Measurements from ENCODE around the gene IRF2BPL.

- TF ChIP-seq HNF4A (conservative IDR thresholded peaks at IDR 0.05): no peak
- TF ChIP-seq, protein P1, sequence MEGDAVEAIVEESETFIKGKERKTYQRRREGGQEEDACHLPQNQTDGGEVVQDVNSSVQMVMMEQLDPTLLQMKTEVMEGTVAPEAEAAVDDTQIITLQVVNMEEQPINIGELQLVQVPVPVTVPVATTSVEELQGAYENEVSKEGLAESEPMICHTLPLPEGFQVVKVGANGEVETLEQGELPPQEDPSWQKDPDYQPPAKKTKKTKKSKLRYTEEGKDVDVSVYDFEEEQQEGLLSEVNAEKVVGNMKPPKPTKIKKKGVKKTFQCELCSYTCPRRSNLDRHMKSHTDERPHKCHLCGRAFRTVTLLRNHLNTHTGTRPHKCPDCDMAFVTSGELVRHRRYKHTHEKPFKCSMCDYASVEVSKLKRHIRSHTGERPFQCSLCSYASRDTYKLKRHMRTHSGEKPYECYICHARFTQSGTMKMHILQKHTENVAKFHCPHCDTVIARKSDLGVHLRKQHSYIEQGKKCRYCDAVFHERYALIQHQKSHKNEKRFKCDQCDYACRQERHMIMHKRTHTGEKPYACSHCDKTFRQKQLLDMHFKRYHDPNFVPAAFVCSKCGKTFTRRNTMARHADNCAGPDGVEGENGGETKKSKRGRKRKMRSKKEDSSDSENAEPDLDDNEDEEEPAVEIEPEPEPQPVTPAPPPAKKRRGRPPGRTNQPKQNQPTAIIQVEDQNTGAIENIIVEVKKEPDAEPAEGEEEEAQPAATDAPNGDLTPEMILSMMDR (IDR thresholded peaks at IDR 0.05; ENCODE audit: low read depth, low read length, missing input control): no peak
- no peak for TF ChIP-seq SP1 (IDR thresholded peaks at IDR 0.05)
- no peak for TF ChIP-seq GABPA (IDR thresholded peaks at IDR 0.05 in 1 of 2, conservative IDR thresholded peaks at IDR 0.05 in 1 of 2)
- TF ChIP-seq MAX (IDR thresholded peaks at IDR 0.05): no peak
- TF ChIP-seq RAD21 (IDR thresholded peaks at IDR 0.05): no peak
- no peak for TF ChIP-seq REST (IDR thresholded peaks at IDR 0.05)
- TF ChIP-seq FOXA1 (IDR thresholded peaks at IDR 0.05): no peak
- no peak for TF ChIP-seq RXRA (IDR thresholded peaks at IDR 0.05)
Observed at GRCh38 chr14:77017666-77018065, 10.8 kb downstream of the IRF2BPL start.
